Neural progenitor cell (in vitro differentiated cells): ENCODE data around the gene KDM2A.

Source experiments
- EZH2 ChIP-seq: fragments of 200-600 bp; sonication (generic); IDR thresholded peaks from 2 replicates; pipeline ENCODE4 v1.6.1; 2017; ENCODE audit warnings: antibody characterized with exemption, mild to moderate bottlenecking, moderate library complexity
- TF ChIP-seq, protein P1 (sequence below): fragments of 200-600 bp; sonication (generic); IDR thresholded peaks from 2 replicates; pipeline ENCODE4 v1.5.1; 2017; ENCODE audit warnings: antibody characterized with exemption, mild to moderate bottlenecking

GRCh38 chr11:67126986-67127385, 7.9 kb downstream of the KDM2A start:
- TF ChIP-seq, protein P1, sequence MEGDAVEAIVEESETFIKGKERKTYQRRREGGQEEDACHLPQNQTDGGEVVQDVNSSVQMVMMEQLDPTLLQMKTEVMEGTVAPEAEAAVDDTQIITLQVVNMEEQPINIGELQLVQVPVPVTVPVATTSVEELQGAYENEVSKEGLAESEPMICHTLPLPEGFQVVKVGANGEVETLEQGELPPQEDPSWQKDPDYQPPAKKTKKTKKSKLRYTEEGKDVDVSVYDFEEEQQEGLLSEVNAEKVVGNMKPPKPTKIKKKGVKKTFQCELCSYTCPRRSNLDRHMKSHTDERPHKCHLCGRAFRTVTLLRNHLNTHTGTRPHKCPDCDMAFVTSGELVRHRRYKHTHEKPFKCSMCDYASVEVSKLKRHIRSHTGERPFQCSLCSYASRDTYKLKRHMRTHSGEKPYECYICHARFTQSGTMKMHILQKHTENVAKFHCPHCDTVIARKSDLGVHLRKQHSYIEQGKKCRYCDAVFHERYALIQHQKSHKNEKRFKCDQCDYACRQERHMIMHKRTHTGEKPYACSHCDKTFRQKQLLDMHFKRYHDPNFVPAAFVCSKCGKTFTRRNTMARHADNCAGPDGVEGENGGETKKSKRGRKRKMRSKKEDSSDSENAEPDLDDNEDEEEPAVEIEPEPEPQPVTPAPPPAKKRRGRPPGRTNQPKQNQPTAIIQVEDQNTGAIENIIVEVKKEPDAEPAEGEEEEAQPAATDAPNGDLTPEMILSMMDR, result no peak
- no peak for TF ChIP-seq EZH2
